Natural killer cell (primary cell): ENCODE results near the gene S100B. TPM values are rescaled to one million over a fixed set of nuclear protein-coding genes. Genes with fewer than 3 reads are reported as not detected.
A peak's percentile ranks its signal among the peaks of the same experiment; 100 is the strongest.

Experiments
- ATAC-seq, 3 donors: fragments of 150-1000 bp in 2 of 3; fragments of 200-7000 bp in 1 of 3; cut with Tn5 transposase; 1 replicate in 1 of 3; 2 replicates in 2 of 3; pipeline ENCODE4 v1.10.0; 2021; ENCODE audit warnings: mild to moderate bottlenecking in 2 of 3, moderate library complexity in 2 of 3
- DNase-seq, 2 donors: peaks; one replicate each; pipeline versions ENCODE4 v3.0.0 to v3.0.0-alpha.2; 2013 to 2021; ENCODE audit warnings: mixed read lengths in 1 of 2
- H3K27ac ChIP-seq: one replicate; pipeline ENCODE4 v1.5.1; 2013; ENCODE audit warnings: mild to moderate bottlenecking, low read length
- H3K27me3 ChIP-seq: one replicate; pipeline ENCODE4 v1.6.1; 2013; ENCODE audit warnings: low read length; ENCODE audit not compliant: control insufficient read depth, insufficient read depth
- H3K36me3 ChIP-seq: one replicate; pipeline ENCODE4 v1.6.1; 2013; ENCODE audit warnings: low read length; ENCODE audit not compliant: control insufficient read depth, insufficient read depth
- H3K4me1 ChIP-seq: one replicate; pipeline ENCODE4 v1.6.1; 2013; ENCODE audit warnings: low read length; ENCODE audit not compliant: control insufficient read depth, insufficient read depth
- H3K4me3 ChIP-seq: one replicate; pipeline ENCODE4 v1.5.1; 2013; ENCODE audit warnings: low read length
- H3K9me3 ChIP-seq: one replicate; pipeline ENCODE4 v1.6.1; 2013; ENCODE audit warnings: low read length; ENCODE audit not compliant: control insufficient read depth, insufficient read depth
- H3K27ac Mint-ChIP-seq, 2 donors: one replicate each; pipeline ENCODE4 v1.8.0; 2022; ENCODE audit warnings: mild to moderate bottlenecking in 2 of 2, mixed read lengths in 2 of 2, moderate library complexity in 1 of 2
- H3K27me3 Mint-ChIP-seq, 2 donors: one replicate each; pipeline ENCODE4 v1.8.0; 2022; ENCODE audit warnings: low read depth in 2 of 2, mixed read lengths in 2 of 2
- H3K36me3 Mint-ChIP-seq: one replicate; pipeline ENCODE4 v1.8.0; 2022; ENCODE audit warnings: mixed read lengths
- H3K4me1 Mint-ChIP-seq, 2 donors: one replicate each; pipeline ENCODE4 v1.8.0; 2022; ENCODE audit warnings: mixed read lengths in 2 of 2
- H3K4me3 Mint-ChIP-seq: one replicate; pipeline ENCODE4 v1.8.0; 2022; ENCODE audit warnings: mild to moderate bottlenecking, moderate library complexity, mixed read lengths
- H3K9me3 Mint-ChIP-seq, 2 donors: one replicate each; pipeline ENCODE4 v1.8.0; 2022; ENCODE audit warnings: mixed read lengths in 2 of 2
- CTCF ChIP-seq: fragments of 200-600 bp; IDR thresholded peaks from one replicate; pipeline ENCODE4 v1.8.0; 2022; ENCODE audit warnings: antibody characterized with exemption
- WGBS: methylation state at CpG from one replicate; pipeline ENCODE4 v1.1.7; 2013; ENCODE audit warnings: missing lambda C conversion rate; ENCODE audit not compliant: insufficient coverage; 5-methylcytosine and 5-hydroxymethylcytosine counted together
- intact Hi-C: fragments of 100-400 bp; cut with micrococcal nuclease; formaldehyde crosslinking; loops from one replicate; pipeline ENCODE4 v1.14.2; 2022
- total RNA-seq, 4 donors: library from RNA; stranded (reverse); fragments of 120-200 nt in 1 of 4; gene quantifications; one replicate each; pipeline versions ENCODE4 v1.2.3 to v1.2.4, GENCODE V29; 2013 to 2022

Gene S100B
- total RNA-seq, result 10 to 100 TPM in 1 of 3 donors, 1 to 10 TPM in 1, not detected in 1; 4.0 to 58.9 TPM
- 2.8 TPM for total RNA-seq (2013)

- Mint-ChIP-seq H3K27ac (peak within 1 kb of the TSS; percentile 84 to 86), H3K4me3 (peak within 1 kb of the TSS; percentile 78), H3K27me3 (no peaks in the 10 kb centered on the region), H3K9me3 (no peaks in the 10 kb centered on the region), H3K4me1 (peaks cover 53 to 70% of the 10 kb centered on the region in 2 donors), H3K36me3 (no peaks in the 10 kb centered on the region)
- intact Hi-C loops, result no loop called here
- Histone ChIP-seq H3K27me3 (no peaks in the 10 kb centered on the region), H3K4me1 (peaks cover 33% of the 10 kb centered on the region), H3K4me3 (no peak within 1 kb of the TSS), H3K36me3 (no peaks in the 10 kb centered on the region), H3K9me3 (no peaks in the 10 kb centered on the region), H3K27ac (peak within 1 kb of the TSS; percentile 58)
- 66% methylated on average over 15 of the region's 15 CpGs for WGBS
- ATAC-seq (peak in 1 of 3 donors; percentile 22), DNase-seq (peak in 1 of 2 donors; percentile 44)
- no peak for TF ChIP-seq CTCF
These were observed at the start of gene S100B for GRCh38 chr21:46604975-46605766. Gene S100B (minus strand): TSS chr21:46605082. CDS start chr21:46602415, 2,667 bp downstream.

GRCh38 chr21:46651121-46651520 is 46.2 kb upstream of the S100B start:
- DNase-seq (no peak), ATAC-seq (no peak)
- intact Hi-C loops, result no loop called here
- no peaks in the 10 kb centered on the region for H3K27me3 ChIP-seq
- Mint-ChIP-seq H3K4me1 (peaks cover 47 to 51% of the 10 kb centered on the region in 2 donors), H3K27me3 (no peaks in the 10 kb centered on the region), H3K27ac (peak overlapping the region in 1 of 2 donors; percentile 76), H3K4me3 (no peak overlapping the region), H3K9me3 (peaks cover 3 to 6% of the 10 kb centered on the region in 2 donors), H3K36me3 (peaks cover 50% of the 10 kb centered on the region)
- 97% methylated on average over 7 of the region's 7 CpGs for WGBS
- H3K9me3 ChIP-seq, result peaks cover 3% of the 10 kb centered on the region
- H3K36me3 ChIP-seq, result peaks cover 98% of the 10 kb centered on the region
- TF ChIP-seq CTCF, result no peak
- H3K4me3 ChIP-seq, result no peak overlapping the region
- no peak overlapping the region for H3K27ac ChIP-seq
- peaks cover 3% of the 10 kb centered on the region for H3K4me1 ChIP-seq

- peaks cover 47 to 51% of the 10 kb centered on the region in 2 donors for H3K4me1 Mint-ChIP-seq
- peaks cover 3 to 5% of the 10 kb centered on the region in 2 donors for H3K9me3 Mint-ChIP-seq
- Histone ChIP-seq H3K27me3 (no peaks in the 10 kb centered on the region), H3K36me3 (peaks cover 97% of the 10 kb centered on the region), H3K4me3 (no peak overlapping the region), H3K27ac (no peak overlapping the region), H3K4me1 (peaks cover 3% of the 10 kb centered on the region), H3K9me3 (no peaks in the 10 kb centered on the region)
- DNase-seq, result no peak
- H3K4me3 Mint-ChIP-seq, result no peak overlapping the region
- no peaks in the 10 kb centered on the region for H3K27me3 Mint-ChIP-seq
- intact Hi-C loops, result no loop called here
- no peak for ATAC-seq
- H3K27ac Mint-ChIP-seq, result peak overlapping the region; percentile 53 to 76
- peaks cover 46% of the 10 kb centered on the region for H3K36me3 Mint-ChIP-seq
- 96% methylated on average over 14 of the region's 14 CpGs for WGBS
- no peak for TF ChIP-seq CTCF
These were observed 45.7 kb upstream of the S100B start for GRCh38 chr21:46650476-46651098.
